ENCODE data around the gene PHF13.
"Not testable (repeated sequence)": the region's sequence is repeated elsewhere in the genome, so short reads cannot be mapped to it uniquely, and the experiment has no call there.

The PHF13 gene

GRCh38 chr1:6652986-6653385, 39.5 kb downstream of the PHF13 start:
- TF ChIP-seq, protein P1, sequence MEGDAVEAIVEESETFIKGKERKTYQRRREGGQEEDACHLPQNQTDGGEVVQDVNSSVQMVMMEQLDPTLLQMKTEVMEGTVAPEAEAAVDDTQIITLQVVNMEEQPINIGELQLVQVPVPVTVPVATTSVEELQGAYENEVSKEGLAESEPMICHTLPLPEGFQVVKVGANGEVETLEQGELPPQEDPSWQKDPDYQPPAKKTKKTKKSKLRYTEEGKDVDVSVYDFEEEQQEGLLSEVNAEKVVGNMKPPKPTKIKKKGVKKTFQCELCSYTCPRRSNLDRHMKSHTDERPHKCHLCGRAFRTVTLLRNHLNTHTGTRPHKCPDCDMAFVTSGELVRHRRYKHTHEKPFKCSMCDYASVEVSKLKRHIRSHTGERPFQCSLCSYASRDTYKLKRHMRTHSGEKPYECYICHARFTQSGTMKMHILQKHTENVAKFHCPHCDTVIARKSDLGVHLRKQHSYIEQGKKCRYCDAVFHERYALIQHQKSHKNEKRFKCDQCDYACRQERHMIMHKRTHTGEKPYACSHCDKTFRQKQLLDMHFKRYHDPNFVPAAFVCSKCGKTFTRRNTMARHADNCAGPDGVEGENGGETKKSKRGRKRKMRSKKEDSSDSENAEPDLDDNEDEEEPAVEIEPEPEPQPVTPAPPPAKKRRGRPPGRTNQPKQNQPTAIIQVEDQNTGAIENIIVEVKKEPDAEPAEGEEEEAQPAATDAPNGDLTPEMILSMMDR (IDR thresholded peaks at IDR 0.05; ENCODE audit: borderline replicate concordance, insufficient read depth, low read depth, low read length), result no peak
- H3K4me3 ChIP-seq (ENCODE audit: low read depth, low read length), result no peak overlapping the region

- TF ChIP-seq, protein P1 (IDR thresholded peaks at IDR 0.05; ENCODE audit: borderline replicate concordance, insufficient read depth, low read depth, low read length), result no peak
- no peak overlapping the region for H3K4me3 ChIP-seq (ENCODE audit: low read depth, low read length)
These were observed 40.1 kb downstream of the PHF13 start for GRCh38 chr1:6653436-6654290.

DNA sequence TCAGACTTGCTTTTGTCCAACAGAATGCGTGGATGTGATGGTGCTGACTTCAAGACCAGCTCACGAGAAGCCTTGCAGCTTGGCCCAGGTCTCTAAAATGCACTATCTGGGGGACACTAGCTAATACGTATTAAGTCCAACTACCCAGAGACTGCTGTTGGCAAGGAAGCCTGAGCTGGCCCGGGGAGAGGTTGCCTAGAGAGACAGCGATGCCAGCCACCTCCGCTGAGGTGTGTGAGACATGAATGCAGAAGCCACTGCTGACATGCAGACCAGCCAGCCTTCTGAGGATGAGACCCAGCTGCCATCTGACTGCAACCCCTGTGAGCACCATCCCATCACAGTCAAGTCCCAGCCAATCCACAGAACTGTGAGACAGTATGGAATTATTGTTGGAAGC, 43.6 kb downstream of the PHF13 start:
- H3K4me3 ChIP-seq (ENCODE audit: low read depth, low read length), result no peak overlapping the region
- TF ChIP-seq, protein P1 (IDR thresholded peaks at IDR 0.05; ENCODE audit: borderline replicate concordance, insufficient read depth, low read depth, low read length), result no peak

- no peak overlapping the region for H3K4me3 ChIP-seq (ENCODE audit: low read depth, low read length)
- TF ChIP-seq, protein P1 (IDR thresholded peaks at IDR 0.05; ENCODE audit: borderline replicate concordance, insufficient read depth, low read depth, low read length), result no peak
These were observed 45.0 kb downstream of the PHF13 start for GRCh38 chr1:6658359-6659060.

GRCh38 chr1:6660415-6661049, 47.0 kb downstream of the PHF13 start:
- TF ChIP-seq, protein P1 (IDR thresholded peaks at IDR 0.05; ENCODE audit: borderline replicate concordance, insufficient read depth, low read depth, low read length), result no peak
- H3K4me3 ChIP-seq (ENCODE audit: low read depth, low read length), result no peak overlapping the region

DNA sequence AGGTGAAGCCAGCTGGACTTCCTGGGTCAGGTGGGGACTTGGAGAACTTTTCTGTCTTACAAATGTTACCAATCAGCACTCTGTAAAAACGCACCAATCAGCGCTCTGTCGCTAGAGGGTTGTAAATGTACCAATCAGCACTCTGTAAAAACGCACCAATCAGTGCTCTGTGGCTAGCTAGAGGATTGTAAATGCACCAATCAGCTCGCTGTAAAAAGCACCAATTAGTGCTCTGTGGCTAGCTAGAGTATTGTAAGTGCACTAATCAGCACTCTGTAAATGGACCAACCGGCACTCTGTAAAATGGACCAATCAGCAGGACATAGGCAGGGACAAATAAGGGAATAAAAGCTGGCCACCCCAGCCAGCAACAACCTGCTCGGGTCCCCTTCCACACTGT, 48.9 kb downstream of the PHF13 start:
- not testable (repeated sequence) for H3K4me3 ChIP-seq (ENCODE audit: low read depth, low read length)

DNA sequence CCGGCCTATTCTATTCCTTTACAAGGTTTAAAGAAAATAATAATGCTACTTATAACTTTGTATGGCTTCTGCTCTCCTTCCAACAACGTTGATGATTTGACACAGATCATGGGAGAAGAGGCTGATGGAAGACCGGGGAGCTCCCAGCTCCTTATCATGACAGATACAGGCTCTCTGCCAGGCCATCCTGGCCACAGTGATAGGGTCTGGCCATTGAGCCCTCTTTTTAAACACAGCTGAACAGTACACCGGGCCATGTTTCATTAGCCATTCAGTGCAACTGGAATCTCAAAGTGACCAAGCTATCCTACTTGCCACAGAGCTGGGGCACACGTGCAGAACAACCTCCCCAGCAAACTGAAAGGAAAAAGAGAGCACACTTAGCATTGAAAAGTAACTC, 53.2 kb downstream of the PHF13 start:
- TF ChIP-seq, protein P1 (IDR thresholded peaks at IDR 0.05; ENCODE audit: borderline replicate concordance, insufficient read depth, low read depth, low read length), result no peak

More for the DNA sequence above, 53.2 kb downstream of the PHF13 start:
- H3K4me3 ChIP-seq (ENCODE audit: low read depth, low read length), result no peak overlapping the region

All from GM12875 (cell line).